Heart right ventricle (tissue), 16 donors: ENCODE data around the gene OSBPL9. TPM values are rescaled to one million over a fixed set of nuclear protein-coding genes. Genes with fewer than 3 reads are reported as not detected.

Experiments
- ATAC-seq, 8 donors: fragments of 200-7000 bp; cut with Tn5 transposase; one replicate each; pipeline ENCODE4 v1.9.1; 2020; ENCODE audit warnings: mild to moderate bottlenecking in 8 of 8, moderate library complexity in 8 of 8, moderate number of reproducible peaks in 1 of 8
- DNase-seq, 2 donors: peaks; one replicate each; pipeline ENCODE4 v3.0.0-alpha.2; 2020
- H3K27ac ChIP-seq, 10 donors: fragments of 200-600 bp; sonication (generic) in 2 of 10; one replicate each; pipeline versions ENCODE4 v1.5.0 to v1.8.0; 2020 to 2022; ENCODE audit warnings: mild to moderate bottlenecking in 3 of 10
- H3K27me3 ChIP-seq, 7 donors: fragments of 200-600 bp; one replicate each; pipeline ENCODE4 v1.8.0; 2021 to 2022; ENCODE audit warnings: mild to moderate bottlenecking in 2 of 7
- H3K36me3 ChIP-seq, 9 donors: fragments of 200-600 bp; sonication (generic) in 1 of 9; one replicate each; pipeline versions ENCODE4 v1.5.0 to v1.8.0; 2020 to 2022; ENCODE audit warnings: mild to moderate bottlenecking in 2 of 9
- H3K4me1 ChIP-seq, 9 donors: fragments of 200-600 bp; sonication (generic) in 1 of 9; one replicate each; pipeline versions ENCODE4 v1.5.0 to v1.8.0; 2020 to 2022; ENCODE audit warnings: mild to moderate bottlenecking in 4 of 9
- H3K4me3 ChIP-seq, 10 donors: fragments of 200-600 bp; sonication (generic) in 2 of 10; one replicate each; pipeline versions ENCODE4 v1.5.0 to v1.8.0; 2020 to 2022; ENCODE audit warnings: mild to moderate bottlenecking in 7 of 10, moderate library complexity in 2 of 10
- H3K9me3 ChIP-seq, 11 donors: fragments of 200-600 bp in 10 of 11; sonication (generic) in 2 of 11; one replicate each; pipeline versions ENCODE4 v1.5.0 to v1.8.0; 2013 to 2022; ENCODE audit warnings: mild to moderate bottlenecking in 2 of 11, control low read depth in 1 of 11, moderate library complexity in 1 of 11
- WGBS, 2 donors: extraction: QIAGEN DNeasy Blood & Tissue Kit; methylation state at CpG; one replicate each; pipeline ENCODE4 v1.1.7; 2013; ENCODE audit warnings: inconsistent platforms in 1 of 2; 5-methylcytosine and 5-hydroxymethylcytosine counted together
- intact Hi-C, 10 donors: fragments of 100-400 bp; cut with DNase I; formaldehyde crosslinking; loops; one replicate each; pipeline versions ENCODE4 v1.11.1 to v1.14.2; 2022
- polyA plus RNA-seq, 2 donors: library from polyadenylated mRNA; stranded (reverse); fragments of 200-250 nt; gene quantifications; one replicate each; pipeline ENCODE4 v1.2.3, GENCODE V29; 2013
- total RNA-seq, 10 donors: library from RNA; stranded (reverse); fragmentation: NEBNext Ultra II Directional in 3 of 10; extraction: Animal tissue kit (Norgen Biotek cat#: 25700) in 3 of 10; gene quantifications; one replicate each; pipeline versions ENCODE4 v1.2.1 to v1.2.4, GENCODE V29; 2021 to 2023
- TF ChIP-seq, protein P1 (sequence below), 9 donors: fragments of 200-600 bp; sonication (generic) in 2 of 9; IDR thresholded peaks; one replicate each; pipeline versions ENCODE4 v1.5.0 to v1.8.0; 2021 to 2022; ENCODE audit warnings: antibody characterized with exemption in 9 of 9, mild to moderate bottlenecking in 5 of 9, moderate library complexity in 1 of 9
- donor health status: Arrhythmogenic right ventricular cardiomyopathy.
- donor health status: ischemic (EF 13 %, LVEDD 7.1; RV severe dilation, severe dysfunction).
- donor health status: healthy with polysubstance abuse.
- donor health status: DM: no; HTN: yes; CAD: no.
- donor health status: DM: no; HTN: no; CAD: no.
- donor health status: ischemic (EF 25% LVEDD 6.9; RV normal size, moderate dysfunction).
- donor health status: ischemic (EF 25% LVEDD 5.7; RV mildly dilated, moderate dysfunction).
- donor health status: healthy.
- donor health status: DM: yes; HTN: yes; CAD: no.
- donor health status: Ischemic cardiomyopathy.
- donor health status: ischemic (EF 35%, LVEDD 5.7; RV mildly dilated, moderate dysfunction).
- donor health status: nonischemic (EF 11% LVEDD 7.7; RV severe dilation, severe dysfunction).
- donor health status: DM: yes; HTN: yes; CAD: no.
- donor health status: PGD.
- donor health status: ischemic (EF 29% LVEDD 5.4; RV normal size, mild dysfunction).
- donor health status: nonischemic (EF 23%, LVEDD 6.1; RV moderate dilation, normal function).

The OSBPL9 gene
- total and polyA plus RNA-seq, 12 donors, result 32.5 to 82.9 (median 55.6) TPM

DNA sequence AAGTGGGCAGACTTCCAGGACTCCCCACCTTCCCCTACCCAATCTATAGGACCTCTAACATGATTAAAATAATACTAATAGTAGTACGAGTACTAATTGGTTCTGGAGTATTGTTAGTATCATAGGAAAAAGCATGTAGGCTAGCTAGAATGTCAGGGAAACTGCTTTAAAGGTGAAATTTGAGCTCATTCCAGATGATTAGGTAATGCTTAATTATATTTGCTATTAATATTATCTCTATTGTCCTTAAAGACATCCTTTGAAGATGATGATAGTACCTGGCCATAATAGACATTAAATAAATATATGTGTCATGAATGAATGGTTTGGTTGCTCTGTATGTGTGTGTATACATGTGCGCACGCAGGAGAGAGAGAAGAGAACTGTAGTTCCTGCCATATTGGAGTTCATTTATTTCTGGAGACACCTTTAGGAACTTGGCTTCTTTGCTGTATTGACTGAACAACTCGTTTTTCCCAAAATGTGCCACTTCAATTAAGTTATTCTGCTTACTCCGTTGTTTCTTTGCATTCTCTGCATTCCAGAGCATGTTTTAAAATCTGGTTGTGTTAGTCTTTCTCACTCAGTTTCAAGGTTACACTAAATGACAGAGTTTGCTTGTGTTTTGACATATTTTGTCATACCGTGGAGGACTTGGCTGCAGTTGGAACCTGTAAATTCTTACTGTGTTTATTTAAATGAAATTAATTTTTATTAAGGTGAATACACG lies 117.1 kb downstream of the OSBPL9 start:
- no peak overlapping the region for H3K4me3 ChIP-seq
- H3K27ac ChIP-seq, result peak overlapping the region in 5 of 10 donors; percentile 4 to 71 (median 62)
- no peaks in the 10 kb centered on the region for H3K27me3 ChIP-seq
- TF ChIP-seq, protein P1, sequence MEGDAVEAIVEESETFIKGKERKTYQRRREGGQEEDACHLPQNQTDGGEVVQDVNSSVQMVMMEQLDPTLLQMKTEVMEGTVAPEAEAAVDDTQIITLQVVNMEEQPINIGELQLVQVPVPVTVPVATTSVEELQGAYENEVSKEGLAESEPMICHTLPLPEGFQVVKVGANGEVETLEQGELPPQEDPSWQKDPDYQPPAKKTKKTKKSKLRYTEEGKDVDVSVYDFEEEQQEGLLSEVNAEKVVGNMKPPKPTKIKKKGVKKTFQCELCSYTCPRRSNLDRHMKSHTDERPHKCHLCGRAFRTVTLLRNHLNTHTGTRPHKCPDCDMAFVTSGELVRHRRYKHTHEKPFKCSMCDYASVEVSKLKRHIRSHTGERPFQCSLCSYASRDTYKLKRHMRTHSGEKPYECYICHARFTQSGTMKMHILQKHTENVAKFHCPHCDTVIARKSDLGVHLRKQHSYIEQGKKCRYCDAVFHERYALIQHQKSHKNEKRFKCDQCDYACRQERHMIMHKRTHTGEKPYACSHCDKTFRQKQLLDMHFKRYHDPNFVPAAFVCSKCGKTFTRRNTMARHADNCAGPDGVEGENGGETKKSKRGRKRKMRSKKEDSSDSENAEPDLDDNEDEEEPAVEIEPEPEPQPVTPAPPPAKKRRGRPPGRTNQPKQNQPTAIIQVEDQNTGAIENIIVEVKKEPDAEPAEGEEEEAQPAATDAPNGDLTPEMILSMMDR (IDR thresholded peaks at IDR 0.05), result no peak
- H3K4me1 ChIP-seq, result peaks cover 4 to 95% (median 71%) of the 10 kb centered on the region in 9 donors
- ATAC-seq (no peak), DNase-seq (no peak)
- intact Hi-C loops, result no loop called here
- no peaks in the 10 kb centered on the region for H3K9me3 ChIP-seq
- 69 to 70% methylated on average over 7 of the region's 7 CpGs for WGBS, 2 donors
- H3K36me3 ChIP-seq, result no peaks in the 10 kb centered on the region

DNA sequence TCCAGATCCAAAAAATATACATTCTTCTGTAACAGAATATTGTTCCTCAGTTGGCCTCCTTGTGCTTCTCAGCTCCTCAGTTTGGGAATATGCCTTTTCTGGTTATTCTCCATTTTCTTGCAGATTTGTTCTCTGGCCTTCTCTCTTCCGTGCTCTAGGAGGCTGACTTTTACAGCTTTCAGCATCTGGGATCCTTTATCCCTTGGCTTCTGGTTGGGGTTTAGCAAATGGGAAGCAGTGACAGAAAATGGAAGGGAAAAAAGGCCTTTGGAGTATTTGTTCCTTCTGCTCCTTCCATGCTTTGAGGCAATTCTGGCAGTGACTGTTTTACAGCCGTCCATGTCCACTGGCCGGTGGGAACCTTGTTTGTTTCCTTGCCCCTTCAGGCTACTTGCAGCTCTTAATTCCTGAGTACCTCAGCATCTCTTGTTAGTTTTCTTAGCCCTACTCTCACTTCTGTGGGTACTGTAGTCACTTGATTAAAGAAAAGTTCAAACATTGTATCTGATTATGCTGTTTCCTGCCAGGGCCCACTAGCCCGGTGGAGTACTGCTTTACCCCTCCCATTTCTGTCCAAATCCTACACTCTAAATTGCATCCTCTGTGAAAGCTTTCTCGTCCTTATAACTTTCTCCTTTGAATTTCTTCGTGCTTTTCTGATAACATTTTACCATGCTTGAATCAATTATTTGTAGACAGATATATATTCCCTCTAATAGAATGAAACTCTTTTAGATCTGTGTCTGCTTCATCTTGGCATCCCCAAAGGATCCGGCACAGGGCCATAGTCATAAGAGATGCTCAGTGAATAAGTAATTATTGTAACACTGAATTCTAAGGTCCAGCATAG lies 118.2 kb downstream of the OSBPL9 start:
- Histone ChIP-seq H3K4me3 (no peak overlapping the region), H3K27ac (peak overlapping the region in 9 of 10 donors; percentile 8 to 71 (median 36)), H3K36me3 (no peaks in the 10 kb centered on the region), H3K4me1 (peaks cover 4 to 97% (median 68%) of the 10 kb centered on the region in 9 donors), H3K9me3 (no peaks in the 10 kb centered on the region), H3K27me3 (no peaks in the 10 kb centered on the region)
- ATAC-seq (peak in 4 of 8 donors; percentile 12 to 33 (median 28)), DNase-seq (no peak)
- intact Hi-C loops, result loop anchor here in 2 of 10 donors (5.0 kb wide), 1 partner anchor 68 kb away; no protein-coding TSS in a partner anchor
- TF ChIP-seq, protein P1 (IDR thresholded peaks at IDR 0.05), result no peak
- 40 to 48% methylated on average over 7 of the region's 7 CpGs for WGBS, 2 donors

DNA sequence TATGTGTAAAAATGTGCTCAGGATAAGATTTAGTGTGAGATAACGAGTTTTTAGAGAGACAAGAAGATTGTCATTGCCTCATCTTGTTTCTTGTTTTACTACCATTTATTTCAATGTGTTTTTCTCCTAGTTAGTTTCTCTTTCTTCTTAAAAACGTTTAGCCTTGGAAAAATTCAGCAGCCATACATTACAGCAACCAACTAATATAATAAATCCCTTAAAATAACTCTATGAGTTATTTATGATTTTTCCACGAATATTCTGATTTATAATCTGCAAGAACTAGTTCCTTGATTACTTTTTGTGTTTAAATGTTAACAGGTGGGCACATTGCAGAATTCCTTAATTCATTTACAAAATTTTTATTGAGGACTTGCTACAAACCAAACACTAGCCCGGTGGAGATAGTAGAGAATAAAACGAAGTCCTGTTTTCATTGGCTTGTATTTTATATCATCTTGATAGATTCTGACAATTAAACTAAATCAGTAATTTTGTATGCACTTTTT lies 118.9 kb downstream of the OSBPL9 start:
- peak overlapping the region in 5 of 10 donors; percentile 31 to 71 (median 42) for H3K27ac ChIP-seq
- intact Hi-C loops, result loop anchor here in 2 of 10 donors (5.0 kb wide), 1 partner anchor 68 kb away; no protein-coding TSS in a partner anchor
- DNase-seq (no peak), ATAC-seq (no peak)
- no peaks in the 10 kb centered on the region for H3K36me3 ChIP-seq
- TF ChIP-seq, protein P1 (IDR thresholded peaks at IDR 0.05), result no peak
- WGBS, 2 donors, result 64 to 66% methylated on average over 5 of the region's 5 CpGs
- no peaks in the 10 kb centered on the region for H3K9me3 ChIP-seq
- no peak overlapping the region for H3K4me3 ChIP-seq
- H3K27me3 ChIP-seq, result no peaks in the 10 kb centered on the region
- H3K4me1 ChIP-seq, result peaks cover 4 to 91% (median 65%) of the 10 kb centered on the region in 9 donors

DNA sequence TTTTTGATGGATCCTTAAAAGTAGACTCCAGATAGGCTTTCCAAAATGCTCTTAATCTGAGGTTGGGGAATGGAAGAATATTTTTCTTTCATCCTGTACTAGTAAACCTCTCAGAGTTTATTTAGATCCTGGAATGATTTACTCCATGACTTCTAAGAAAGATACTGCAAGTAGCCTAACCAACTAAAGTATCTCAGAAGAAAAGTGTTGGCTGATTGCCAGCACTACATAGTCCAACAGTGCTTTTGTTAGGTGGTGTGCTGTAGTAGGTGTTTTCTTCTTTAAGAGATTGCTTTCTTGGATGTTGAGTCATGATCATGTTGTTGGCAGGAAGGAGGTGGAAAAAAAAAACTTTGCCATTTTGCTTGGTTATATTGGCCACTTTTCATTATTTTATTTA lies 119.8 kb downstream of the OSBPL9 start:
- intact Hi-C loops, result loop anchor here in 2 of 10 donors (5.0 kb wide), 1 partner anchor 69 kb away; no protein-coding TSS in a partner anchor

More for the DNA sequence above, 119.8 kb downstream of the OSBPL9 start:
- Histone ChIP-seq H3K4me1 (peaks cover 4 to 82% (median 59%) of the 10 kb centered on the region in 9 donors), H3K27ac (peak overlapping the region in 4 of 10 donors; percentile 13 to 71 (median 45)), H3K9me3 (no peaks in the 10 kb centered on the region), H3K27me3 (no peaks in the 10 kb centered on the region), H3K36me3 (peaks cover 0 to under 1% (median 0%) of the 10 kb centered on the region in 9 donors), H3K4me3 (no peak overlapping the region)
- TF ChIP-seq, protein P1 (IDR thresholded peaks at IDR 0.05), result no peak
- ATAC-seq (peak in 5 of 8 donors; percentile 27 to 66 (median 54)), DNase-seq (peak in 1 of 2 donors; percentile 36)
